NCI-H1092 treated with DMSO at 0.1 percent for 48 hours (cell line): ENCODE results near the gene OR51M1.
"Not testable (repeated sequence)": the region's sequence is repeated elsewhere in the genome, so short reads cannot be mapped to it uniquely, and the experiment has no call there.

ENCODE experiments used
- DNase-seq: peaks from one replicate; lab custom pipeline; 2025; lab: John Stamatoyannopoulos, UW

OR51M1 gene, protein sequence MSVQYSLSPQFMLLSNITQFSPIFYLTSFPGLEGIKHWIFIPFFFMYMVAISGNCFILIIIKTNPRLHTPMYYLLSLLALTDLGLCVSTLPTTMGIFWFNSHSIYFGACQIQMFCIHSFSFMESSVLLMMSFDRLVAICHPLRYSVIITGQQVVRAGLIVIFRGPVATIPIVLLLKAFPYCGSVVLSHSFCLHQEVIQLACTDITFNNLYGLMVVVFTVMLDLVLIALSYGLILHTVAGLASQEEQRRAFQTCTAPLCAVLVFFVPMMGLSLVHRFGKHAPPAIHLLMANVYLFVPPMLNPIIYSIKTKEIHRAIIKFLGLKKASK

DNA sequence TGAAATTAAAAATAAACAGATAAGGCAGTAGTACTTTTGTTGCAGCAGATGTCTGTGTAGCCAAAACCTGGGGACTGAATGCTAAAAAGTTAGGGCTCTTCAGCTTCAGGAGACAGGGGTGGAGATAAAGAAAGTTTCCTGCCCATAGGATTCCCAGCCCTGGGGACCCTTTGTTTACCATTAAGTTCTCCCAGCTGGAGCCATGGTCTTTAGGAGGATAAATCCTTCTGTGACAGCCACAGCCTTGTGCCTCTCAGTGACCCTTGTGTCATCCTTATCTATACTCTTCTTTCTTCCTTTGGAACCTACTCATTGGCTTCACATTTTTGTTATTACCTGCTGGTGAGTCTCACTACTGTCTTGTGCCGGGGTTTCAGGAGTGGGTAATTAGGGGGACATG, at the start of gene OR51M1:
Gene OR51M1, plus strand, starts transcription at position 237 of the 400 bp plus-strand sequence. CDS start 5,587 bp downstream, outside the sequence.
- no peak for DNase-seq

DNA sequence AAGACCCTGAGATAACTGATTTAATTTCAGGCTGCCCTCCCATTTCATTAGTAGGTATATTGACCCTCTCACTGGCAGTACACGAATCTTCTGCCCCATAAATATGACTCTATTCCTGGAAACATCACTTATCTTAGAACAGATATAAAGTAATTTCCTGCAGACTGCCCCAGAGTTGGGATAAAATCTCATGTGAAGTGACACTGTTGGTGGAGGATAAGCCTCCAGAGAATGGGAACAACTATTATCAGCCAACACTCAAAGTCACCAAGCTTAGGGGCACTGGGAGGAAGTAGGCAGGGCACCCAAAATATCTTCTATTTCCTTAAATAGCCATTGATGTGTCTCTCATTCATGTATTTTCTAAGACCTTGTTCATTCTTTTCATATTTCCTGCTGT, 48.4 kb upstream of the OR51M1 start:
- DNase-seq: no peak

DNA sequence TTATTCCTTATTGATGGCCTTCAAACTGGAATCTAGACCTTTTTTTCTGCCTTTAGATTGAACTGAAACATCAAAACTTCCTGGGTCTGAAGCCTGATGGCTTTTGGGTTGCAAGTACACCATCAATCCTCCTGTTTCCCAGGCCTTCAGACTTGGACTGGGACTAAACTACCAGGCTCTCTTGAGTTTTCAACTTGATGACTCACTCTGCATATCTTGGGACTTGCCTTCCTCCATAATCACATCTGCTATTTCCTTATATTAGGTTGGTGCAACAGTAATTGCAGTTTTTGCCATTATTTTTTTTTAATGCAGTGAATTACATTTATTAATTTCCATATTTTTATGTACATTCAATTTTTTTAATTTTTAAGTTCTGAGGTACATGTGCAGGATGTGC, 47.3 kb upstream of the OR51M1 start:
- DNase-seq: no peak

DNA sequence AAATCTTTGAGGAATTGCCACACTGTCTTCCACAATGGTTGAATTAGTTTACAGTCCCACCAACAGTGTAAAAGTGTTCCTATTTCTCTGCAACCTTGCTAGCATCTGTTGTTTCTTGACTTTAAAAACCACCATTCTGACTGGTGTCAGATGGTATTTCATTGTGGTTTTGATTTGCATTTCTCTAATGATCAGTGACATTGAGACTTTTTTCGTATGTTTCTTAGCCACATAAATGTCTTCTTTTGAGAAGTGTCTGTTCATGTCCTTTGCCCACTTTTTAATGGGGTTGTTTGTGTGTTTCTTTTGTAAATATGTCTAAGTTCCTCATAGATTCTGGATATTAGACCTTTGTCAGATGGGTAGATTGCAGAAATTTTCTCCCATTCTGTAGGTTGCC, 46.4 kb upstream of the OR51M1 start:
- DNase-seq: not testable (repeated sequence)

DNA sequence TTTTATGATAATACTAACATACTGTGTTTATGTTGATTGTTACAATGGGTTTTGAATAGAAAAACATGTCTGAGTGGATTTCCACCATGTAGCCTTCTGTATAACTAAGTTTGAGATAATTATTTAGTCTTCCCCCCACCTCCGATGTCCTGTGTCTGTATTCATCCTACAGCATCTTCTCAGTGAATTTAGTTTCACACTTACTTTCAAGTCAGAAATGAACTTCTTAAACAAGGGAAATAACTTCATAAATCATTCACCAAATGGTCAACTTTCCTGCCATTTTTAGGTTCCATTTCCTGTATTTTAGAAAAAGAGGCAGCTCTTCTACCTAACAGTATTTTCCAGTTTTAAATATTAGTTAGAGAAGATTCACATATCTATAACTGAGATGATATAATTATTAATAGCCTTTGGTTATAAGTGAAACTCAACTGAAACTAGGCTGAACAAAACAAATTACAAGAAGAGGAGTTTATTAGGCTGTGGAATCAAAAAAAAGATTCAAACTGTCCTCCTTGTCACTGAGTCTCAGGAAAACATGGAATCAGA, 43.8 kb upstream of the OR51M1 start:
- no peak for DNase-seq

DNA sequence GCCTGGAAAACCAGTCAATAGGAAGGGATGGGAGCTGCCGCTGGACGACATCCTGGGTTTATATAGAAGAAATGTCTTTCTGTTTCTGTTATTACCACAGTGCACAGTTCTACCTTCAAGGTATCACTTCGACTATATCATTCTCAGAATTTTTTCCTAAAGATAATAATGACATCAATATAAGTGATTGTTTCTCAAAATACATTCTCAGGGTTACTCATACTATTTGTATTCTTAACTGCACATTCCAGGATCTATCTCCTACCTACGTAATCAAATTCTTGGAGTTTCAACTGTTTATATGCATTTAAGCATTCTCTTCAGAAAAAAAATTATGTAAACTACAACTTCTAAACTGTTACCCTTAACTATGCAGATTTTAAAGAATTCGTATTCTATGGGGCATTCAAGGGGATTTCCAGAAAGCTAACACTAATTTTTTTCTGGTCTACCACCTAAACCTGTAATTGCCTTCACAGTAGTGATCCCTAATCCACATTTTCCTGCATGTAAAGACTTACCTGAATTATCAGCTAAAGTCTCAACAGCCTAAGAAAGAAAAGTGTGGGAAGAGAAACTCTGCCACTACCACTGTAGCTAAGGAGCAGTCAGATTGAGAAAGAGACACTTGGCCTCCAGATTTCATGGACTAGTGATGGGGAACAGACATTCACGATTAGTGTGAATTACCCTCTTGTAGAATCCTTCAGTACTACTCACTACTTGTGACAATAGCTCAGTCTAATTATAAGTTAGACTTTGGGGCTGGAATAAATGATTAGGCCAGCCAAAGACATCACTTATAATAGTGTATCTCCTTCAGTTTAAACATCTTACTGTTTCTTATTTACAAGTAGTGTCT, 39.9 kb upstream of the OR51M1 start, which contains the start of gene OR51B5:
Gene OR51B5, minus strand, starts transcription at position 51 of the 862 bp plus-strand sequence. Its CDS starts 0 bp downstream, at position 51.
- DNase-seq: no peak

DNA sequence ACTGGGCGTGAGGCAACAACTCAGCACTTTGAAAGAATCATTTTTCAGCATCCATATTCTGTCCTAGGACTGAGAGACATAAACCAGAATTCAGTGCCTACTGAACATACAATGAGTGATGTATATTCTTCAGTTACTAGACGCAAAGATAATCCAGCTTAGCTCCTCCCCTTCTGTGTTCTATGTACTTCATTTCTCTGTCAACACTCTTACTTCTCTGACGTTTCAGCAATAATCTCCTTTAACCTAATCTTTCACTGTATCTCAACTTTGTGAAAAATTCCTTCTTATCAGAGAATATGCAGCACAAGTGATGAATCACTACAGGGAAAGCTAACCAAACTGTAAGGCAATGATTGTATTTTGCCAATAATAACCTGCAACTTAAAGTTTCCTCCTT, 37.8 kb upstream of the OR51M1 start:
- no peak for DNase-seq

DNA sequence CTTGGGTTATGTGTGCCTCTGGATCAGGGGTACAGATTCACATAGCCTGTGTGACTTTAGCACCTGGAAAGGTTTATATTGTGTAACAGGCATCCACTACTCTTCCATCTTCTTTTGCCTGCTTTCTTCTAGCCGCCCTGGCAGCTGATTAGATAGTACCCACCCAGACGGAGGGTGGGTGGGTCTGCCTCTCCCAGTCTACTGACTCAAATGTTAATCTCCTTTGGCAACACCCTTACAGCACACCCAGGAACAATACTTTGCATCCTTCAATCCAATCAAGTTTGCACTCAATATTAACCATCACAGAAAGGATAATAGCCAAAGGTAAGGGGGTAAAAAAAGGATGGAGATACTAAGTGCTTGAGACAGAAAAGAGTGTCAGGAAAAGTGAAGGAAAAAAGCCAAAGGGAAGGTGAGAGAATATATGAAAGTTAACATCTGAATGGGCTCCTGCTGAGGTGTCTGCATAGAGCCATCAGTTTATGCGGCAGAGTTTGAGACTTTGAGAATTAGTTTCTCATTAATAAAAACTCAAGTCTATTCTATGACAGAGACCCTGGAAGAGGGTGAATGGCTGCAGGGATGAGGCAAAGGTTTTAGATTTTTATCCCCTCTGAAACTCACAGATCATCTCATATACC, 34.9 kb upstream of the OR51M1 start:
- DNase-seq: no peak

DNA sequence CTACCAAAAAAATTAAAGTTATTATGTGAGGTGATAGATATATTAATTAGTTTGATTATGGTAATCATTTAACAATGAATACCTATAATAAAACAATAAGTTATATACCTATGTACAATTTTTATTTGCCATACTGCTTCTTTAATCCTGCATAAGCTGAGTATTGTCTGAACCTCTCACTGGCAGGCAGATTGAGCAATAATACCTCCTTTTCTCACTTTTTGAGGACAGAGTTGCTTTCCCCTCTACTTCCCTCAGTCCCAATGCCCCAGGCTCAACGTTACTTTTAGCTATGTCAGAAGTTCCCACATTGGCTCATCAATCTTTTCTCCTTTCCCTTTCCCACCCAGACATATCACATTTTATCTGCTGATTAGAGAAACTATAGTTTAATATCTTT, 34.1 kb upstream of the OR51M1 start:
- no peak for DNase-seq

DNA sequence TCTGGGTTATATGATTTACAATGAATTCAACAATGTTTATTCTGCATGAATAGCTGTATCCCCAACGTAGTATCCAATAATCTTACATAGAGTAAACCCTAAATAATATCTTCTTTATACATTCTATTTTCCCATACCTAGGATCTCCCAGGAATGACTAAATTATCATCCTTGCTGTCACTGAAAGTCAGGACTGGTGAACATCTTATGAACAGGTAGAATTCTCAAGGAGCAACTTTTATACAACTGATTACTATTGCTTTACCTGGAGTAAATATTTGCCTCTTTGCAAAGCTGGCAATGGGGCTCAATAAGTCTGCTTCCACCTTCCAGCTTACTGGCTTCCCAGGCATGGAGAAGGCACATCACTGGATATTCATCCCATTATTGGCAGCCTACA, 32.4 kb upstream of the OR51M1 start, which contains the start of gene OR51B6:
Gene OR51B6, plus strand, starts transcription at position 301 of the 400 bp plus-strand sequence. Its CDS starts 0 bp downstream, at position 301.
- no peak for DNase-seq

DNA sequence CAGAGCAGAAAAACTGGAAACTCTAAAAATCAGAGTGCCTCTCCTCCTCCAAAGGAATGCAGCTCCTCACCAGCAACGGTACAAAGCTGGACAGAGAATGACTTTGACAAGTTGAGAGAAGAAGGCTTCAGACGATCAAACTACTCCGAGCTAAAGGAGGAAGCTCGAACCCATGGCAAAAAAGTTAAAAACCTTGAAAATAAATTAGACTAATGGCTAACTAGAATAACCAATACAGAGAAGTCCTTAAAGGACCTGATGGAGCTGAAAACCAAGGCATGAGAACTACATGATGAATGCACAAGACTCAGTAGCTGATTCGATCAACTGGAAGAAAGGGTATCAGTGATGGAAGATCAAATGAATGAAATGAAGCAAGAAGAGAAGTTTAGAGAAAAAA, 27.6 kb upstream of the OR51M1 start:
- not testable (repeated sequence) for DNase-seq

DNA sequence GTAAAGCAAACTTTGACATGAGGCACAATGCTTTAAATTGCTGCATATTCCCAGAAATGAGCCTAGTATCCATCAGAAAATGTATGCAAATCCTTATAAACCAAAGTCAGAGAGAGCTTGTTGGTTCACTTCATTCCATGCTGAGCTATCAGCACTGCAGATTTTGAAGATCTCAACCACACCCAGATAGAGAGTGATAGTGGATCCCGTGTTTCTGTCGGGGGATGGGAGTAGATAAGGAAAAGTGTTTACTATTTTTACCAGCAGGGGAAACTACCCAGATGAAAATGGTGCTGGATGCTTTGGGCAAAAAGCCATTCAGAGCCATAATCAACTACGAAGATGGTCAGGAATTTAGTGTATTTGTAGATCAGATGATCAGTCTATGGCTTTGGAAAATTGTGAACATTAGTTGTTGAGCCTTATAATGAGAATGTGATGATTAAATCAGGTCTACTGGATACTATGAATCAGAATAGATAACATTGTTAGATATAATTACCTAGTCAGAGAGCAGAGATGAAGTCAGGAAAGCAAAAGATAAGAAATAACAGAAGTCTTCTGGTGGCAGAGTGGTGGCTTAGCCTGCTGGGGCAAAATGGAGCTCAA, 21.5 kb upstream of the OR51M1 start:
- DNase-seq: no peak

DNA sequence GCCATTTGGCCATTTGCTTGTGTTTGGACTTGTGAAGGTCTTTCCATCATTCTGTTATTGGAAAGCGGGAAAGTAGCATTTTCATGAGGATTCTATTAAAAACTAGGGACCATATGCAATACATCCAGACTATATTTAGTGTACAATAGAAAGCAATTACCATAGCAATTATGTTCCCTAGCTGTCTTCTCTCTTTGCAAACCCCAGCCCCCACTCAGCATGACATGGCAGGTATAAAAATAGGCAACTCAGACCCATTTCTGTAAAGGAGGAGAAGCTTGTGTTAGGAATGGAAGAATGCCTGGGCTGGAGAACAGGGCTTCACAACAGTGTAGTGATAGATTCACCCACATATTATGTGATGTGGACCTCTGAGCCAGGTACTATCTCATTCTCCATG, 19.9 kb upstream of the OR51M1 start:
- no peak for DNase-seq

DNA sequence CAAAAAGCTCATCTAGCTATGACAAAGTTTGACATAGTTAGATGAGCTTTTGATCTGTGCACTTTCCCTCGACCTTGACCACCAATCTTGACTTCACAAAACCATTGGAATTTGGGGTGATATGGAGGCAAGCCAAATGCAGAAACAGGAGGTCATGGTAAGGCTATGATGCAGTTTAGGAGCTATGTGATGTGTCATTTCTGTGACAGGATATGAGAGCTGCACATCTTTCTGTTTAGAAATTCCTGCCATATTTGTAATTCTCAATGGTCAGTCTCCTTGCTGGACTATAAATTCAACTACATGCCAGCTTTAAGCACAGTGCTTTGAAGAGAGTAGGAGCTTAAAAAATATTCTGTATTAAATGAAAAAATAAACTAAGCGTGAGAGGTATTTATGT, 19.4 kb upstream of the OR51M1 start:
- no peak for DNase-seq

DNA sequence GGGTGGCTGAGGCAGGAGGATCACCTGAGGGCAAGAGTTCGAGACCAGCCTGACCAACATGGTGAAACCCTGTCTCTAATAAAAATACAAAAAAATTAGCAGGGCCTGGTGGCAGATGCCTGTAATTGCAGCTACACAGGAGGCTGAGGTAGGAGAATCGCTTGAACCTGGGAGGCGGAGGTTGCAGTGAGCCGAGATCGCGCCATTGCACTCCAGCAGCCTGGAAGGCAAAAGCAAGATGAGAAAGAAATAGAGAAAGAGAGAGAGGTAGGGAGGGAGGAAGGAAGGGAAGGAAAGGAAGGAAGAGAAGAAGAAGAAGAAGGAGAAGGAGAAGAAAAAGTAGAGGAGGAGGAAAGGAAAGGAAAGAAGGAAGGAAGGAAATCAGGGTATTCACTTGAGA, 17.2 kb upstream of the OR51M1 start:
- DNase-seq: not testable (repeated sequence)

DNA sequence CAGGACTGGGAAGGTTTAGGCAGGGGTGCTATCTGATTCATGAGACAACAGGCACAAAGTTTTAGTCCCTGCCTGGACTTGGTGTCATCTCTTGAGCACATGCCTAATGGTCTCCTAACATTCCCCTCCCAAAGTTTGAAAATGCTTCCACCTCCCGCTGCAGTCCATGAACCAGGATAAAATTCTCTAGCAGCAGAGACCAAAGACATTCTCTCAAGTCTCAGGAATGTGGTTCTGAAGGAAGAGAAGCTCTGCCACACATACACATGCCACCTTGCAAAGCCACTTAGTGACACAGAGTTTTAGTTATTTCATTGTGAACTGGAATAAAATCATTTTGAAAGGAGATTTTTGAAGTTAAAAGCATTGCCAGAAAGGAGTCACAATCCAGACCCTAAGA, 16.8 kb upstream of the OR51M1 start:
- no peak for DNase-seq

DNA sequence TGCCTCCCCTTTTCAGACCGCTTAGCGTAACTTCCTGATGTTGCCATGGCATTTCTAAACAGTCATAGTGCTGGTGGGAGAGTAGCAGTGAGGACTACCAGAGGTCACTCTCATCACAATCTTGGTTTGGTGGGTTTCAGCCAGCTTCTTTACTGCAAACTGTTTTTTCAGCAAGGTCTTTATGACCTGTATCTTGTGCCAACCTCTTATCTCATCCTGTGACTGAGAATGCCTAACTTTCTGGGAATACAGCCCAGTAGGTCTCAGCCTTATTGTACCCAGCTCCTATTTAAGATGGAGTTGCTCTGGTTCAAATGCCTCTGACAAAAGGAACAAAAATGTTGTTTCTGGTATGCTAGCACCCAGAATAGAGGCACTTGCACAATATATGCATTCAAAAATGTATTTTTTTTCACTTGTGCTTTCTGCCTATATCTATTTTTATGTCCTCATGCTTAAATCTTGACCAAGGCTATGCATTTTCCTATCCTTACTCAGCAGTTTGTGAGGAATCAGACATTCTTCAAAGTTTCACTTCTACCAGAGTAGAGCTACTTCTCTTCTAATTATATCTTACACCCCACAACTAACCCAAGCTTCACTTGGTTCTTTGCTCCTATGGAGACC, 16.1 kb upstream of the OR51M1 start:
- DNase-seq: no peak

DNA sequence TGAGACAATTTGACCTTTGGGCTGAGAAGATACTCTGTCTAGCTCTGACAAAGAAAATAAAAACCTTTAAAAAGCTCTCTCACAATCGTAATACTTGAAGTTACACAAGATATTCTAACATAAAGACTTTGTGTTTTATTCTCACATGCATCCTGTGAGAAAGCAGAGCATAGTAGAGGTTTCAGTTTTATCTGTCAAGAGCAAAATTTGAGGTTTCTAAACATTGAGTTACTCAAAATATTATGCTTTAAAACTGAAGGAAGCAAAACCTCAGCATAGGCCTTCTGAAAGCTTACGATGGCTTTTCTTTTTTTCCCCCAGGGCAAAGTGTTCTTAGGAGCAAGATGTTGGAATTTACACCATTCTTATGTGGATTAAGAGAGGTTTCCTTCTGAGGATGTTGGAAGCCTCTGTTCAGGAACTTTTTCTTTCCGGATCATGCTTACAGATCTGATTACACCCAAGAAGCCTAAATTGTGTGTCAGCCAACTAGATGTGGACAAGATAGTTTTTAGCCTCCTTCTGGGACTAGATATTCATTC, 15.0 kb upstream of the OR51M1 start:
- no peak for DNase-seq

DNA sequence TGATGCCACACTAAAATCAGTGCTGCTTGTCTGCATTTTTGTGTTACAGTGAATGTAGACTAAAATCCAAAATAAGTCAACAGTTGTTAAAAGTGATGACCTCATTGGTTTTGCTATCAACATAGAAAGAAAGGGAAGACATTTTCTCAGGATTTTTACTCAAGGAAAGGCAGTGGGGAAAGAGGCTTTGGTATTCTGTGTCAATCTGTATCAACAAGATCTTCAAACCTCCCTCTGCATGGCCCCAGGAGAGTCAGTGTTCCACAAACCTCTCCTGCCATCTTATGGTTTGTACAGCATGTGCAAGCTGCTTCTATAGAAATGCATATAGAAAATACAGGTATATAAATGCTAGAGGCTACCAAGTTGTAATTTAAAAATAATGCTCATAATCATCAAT, 13.8 kb upstream of the OR51M1 start:
- no peak for DNase-seq

DNA sequence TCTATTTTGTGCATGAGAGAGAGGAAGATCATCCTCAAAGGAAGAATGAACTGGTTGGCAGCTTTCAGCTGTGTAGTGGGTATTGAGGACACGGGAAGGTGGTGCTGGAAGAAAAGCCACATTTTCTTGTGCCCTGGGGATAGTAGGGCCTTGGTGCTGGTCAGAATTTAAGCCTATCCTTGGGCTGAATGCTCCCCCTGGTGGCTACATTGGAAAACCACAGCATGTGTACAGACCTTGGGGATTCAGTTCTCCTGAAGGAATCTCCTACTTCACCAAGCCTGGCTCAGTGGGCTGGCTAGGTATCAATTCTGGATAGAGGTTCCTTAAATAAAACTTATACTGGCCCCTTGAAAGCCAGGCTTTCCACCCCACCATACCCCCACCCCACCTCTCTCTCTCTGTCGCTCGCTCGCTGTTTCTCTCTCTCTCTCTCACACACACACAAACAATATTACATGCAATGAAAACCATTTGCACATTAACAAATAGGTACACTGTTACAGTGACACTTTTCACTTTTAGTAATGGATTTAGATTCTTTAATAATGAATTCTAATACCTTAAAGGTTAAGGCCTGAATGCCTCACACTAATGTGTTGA, 2.8 kb upstream of the OR51M1 start:
- DNase-seq: peak; percentile 2

DNA sequence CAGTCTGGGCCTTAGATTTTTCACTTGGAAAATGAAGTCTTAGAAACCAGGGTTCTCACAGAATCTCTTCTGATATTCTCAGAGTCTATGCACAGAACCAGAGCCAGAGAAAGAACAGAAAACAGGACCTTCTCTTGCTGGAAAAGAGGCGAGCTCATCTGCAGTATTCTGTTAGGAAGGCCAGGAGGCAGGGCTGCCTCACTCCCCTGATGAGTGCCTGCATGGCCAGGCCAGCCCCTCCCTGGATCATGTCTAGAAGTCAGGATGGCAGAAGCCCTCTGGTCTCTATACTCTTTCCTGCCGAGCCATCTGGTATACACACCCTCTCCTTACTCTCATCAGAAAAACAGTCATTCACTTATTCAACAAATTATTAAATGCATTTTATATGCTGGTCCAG, 723 bp downstream of the OR51M1 start:
- DNase-seq: no peak
